Activated CD4-positive, CD25-positive, alpha-beta regulatory T cell (primary cell): ENCODE data around the gene POLR1C.
"Not testable (repeated sequence)": the region's sequence is repeated elsewhere in the genome, so short reads cannot be mapped to it uniquely, and the experiment has no call there.

Experiments
- DNase-seq, 4 experiments: peaks; one replicate each; lab custom pipeline; 2025; lab: John Stamatoyannopoulos, UW

POLR1C gene

DNA sequence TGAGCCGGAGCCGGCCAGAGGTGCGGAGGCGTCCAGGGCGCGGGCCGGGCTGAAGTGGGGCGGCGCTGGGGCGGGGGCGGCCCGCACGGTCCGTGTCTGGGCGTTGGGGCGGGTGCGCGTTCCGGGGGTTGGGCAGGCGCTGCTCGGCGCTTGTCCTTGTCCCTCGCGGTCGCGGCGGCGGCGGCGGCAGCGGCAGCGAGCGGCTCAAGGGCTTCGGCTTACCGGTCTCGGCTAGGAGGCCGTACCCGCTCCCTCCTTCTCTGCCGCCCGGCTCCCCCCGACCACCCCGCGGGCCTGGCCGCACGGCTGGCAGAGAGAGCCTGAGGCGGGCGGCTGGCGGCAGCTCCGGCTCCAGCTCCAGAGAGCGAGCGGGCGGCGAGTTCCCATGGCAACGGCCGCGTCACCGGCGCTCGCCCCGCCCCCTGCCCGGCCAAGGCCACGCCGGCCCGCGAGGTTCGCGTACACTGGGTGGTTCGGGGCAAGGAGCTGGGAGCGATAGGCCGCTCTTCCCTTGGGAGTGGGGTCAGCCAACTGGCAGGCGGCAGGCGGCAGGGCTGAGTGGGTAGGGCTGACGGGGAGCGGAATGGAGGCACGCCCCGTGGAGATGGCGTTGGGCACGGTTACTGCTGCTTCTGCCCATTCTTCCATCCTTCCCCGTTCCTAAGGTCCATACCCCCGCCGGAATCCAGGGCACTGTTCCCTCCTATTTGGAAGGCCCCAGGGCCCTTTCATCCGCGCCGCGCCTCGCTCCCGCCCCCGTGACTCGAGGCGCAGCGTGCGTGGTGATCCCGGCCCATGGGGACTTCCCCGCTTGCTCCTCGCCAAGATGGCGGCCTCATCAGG lies 6.7 kb upstream of the POLR1C start, which contains the start of gene LRRC73:
TSS of gene LRRC73 (minus strand) at position 363 of the 843 bp plus-strand sequence. CDS start 561 bp downstream, outside the sequence.
- DNase-seq: peak; percentile 56 to 61 (median 58)

DNA sequence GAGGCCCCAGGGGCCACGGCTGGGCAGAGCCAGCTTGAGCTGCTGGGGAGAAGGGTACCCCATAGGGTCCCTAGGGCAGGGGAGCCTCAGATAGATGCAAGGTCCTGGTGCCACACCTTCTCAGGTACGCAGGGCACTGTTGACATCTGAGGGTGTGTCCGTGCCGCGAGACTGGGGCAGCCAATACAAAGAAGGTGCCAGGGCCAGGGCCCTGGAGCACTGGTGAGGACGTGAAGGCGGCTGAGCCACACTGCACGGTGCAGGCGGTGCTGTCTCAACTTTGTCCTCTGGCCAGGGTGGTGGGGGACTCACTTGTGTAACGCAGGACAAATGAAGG lies 6.1 kb upstream of the POLR1C start:
- DNase-seq: no peak

DNA sequence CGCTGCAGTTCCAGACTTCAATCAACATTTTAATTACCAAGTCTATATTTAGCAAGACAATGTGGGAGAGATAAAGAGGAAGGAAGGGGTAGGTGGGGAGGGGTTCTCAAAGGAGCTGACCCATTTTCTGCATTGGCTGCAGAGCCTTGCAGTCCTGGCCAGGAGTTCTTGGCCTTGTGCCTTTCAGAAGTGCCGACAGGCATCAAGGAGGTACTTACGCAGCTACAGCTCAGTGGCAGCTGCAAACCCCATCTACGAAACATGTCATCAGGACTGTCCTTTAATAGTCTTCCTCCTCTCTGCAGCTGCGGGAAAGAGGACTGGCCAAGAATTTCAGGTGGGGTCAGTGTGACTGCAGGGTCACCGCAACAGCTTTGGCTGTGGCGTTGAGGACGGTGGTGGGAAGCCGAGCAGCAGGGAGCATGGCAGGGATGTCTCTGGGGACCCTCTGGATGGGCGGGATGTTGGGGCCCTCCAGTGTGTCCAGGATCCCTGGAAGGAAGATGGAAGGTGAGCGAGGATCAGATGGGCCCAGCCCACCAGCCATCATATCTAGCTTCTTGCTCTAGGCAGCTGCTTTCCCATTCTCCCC lies 5.0 kb upstream of the POLR1C start:
- DNase-seq: no peak

DNA sequence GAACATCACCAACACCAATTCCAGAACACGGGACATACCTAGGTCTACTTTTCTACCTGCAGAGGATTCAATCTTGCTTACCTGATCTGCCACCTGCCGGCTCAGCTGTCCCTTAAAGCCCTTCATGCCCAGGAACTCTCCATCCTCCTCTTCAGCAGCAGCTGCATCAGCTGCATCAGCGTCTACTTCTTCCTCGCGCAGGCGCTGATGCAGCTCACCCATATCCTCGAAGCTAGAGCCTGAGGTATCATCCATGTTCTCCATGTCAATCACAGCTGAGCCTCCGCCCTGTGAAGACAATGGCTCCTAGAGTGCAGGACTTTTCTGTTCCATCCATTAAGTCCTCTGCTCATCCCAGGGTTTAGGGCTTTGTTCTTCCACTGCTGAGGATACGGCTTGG lies 1.1 kb upstream of the POLR1C start:
- no peak for DNase-seq

DNA sequence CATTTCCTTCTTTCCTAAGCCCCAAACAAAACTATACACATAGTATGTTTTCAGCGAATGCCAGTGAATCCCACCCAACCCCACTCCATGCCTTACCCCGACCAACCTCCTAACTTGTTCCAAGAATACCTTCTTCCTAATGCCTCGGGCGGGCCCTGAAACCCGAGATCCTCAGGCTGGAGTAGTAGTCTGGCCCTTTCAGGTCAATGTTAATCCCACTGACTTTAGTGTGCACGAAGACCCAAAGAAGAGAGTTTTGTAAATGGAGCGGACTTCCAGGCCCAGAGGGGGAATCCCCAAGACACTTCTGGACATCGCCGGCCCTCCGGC lies 557 bp upstream of the POLR1C start:
- no peak for DNase-seq

DNA sequence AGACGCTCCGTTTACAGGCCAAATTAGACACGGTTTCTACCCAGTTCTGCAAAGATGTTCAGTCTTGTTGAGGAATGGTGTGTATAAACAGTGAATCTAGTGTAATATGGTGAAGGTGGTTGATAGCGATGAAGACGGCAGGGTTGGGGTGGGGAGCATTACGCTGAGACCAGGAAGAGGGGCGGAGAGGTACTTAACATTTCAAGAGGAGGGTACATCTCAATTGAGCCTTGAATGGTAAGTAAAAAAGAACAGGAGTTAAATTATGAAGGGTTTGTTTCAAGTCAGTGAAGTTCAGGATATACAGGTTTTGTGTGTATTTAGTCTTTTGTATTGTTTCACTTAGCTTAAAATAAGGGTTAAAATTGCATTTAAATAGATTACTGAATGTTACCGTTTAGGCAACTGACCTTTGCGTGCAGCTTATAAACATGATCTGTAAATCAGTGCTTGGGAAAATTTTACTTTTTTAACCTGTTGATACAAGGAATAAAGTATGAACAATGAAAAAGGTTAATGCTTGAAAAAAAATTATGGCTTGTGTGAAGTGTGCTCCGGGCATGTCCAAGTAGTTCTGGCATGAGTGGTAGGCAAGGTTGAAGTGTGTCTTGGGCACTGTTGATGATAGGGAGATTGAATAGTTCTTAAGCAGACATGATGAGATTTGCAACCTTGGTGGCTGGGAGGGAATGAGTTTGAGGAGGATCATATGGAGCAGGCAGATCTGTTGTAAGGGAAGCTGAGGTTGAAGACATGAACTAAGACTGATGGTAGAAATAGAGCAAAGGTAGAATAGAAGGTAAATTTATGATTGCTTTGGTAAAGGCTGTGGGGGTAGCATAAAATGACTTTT lies 842 bp downstream of the POLR1C start:
- no peak for DNase-seq

DNA sequence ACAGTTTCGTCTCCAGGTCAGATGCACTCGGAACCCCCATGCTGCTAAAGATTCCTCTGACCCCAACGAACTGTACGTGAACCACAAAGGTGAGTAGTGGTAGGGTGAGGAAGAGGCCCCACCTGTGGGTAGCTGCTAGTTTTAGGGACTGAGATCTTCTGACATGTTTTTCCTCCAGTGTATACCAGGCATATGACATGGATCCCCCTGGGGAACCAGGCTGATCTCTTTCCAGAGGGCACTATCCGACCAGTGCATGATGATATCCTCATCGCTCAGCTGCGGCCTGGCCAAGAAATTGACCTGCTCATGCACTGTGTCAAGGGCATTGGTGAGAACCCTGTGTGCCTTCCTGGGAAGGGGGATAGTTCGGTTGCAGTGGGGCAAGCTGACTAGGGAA lies 3.2 kb downstream of the POLR1C start:
- no peak for DNase-seq

DNA sequence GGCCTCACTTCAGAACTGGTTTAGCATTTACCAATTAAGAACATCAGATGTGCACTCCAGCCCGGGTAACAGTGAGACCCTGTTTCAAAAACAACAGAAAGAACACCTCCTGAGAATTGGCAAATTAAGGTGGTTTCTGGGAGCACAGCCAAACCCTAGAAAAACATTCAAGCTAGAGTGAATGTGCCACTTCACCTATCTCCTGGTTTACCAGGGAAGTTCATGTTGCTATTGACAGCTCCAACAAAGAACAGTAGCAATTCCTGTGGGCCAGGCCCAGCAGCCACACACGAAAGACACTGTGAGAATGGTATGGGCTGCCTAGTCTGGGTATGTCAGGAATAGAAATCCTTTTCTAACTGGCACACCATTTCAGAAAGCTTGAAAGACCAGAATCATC lies 4.9 kb downstream of the POLR1C start:
- DNase-seq: no peak

DNA sequence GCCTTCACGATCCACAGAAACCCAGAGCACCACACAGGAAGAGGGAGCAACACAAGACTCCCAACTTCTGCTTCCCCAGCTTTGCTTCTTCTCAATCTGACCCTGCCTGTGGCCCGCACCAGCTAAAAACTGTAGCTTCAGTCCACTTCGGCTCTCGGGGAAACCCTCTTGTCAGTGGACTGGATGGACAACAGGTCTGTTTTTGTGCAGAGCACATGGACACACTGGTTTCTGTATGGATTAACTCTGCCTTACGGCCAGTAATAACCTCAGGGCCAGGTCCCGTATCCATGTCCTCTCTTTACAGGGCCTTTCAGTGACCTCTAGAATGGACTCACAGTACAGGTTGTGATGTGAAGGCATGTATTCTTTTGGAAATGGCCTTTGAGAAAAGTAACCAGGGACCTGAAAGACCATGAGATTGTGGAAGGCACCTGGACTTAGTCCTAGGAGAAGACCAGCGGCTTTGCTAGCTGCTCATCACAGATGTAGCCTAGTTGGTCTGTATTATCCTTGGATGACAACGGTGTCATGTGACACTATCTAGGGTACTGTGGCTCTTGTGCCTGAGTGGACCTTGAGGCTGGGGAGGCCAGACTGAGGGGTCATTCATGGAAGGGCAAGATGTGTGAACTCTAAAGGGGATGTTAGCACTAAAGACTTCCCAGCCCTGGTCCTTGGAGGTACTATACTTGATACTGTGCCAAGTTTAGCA lies 5.8 kb downstream of the POLR1C start:
- no peak for DNase-seq

DNA sequence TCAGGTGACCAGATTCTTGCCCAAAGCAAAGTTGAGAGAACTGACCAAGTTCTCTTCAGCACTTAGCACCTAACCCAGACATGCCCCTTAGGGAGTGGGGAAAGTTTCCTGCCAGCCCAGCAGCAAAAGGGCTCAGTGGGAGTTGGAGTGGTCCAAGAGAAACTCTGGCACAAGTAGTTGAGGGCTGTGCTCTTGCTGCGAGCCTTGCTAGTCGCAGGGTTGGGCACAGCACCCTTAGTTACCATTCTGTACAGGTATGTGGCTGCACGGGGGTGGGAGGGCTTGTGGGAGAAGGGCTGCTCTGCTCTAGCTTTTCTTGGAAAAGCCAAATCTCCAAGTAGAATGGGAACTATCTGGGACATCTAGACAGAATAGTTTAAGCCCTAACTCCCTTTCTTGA lies 6.4 kb downstream of the POLR1C start:
- no peak for DNase-seq

DNA sequence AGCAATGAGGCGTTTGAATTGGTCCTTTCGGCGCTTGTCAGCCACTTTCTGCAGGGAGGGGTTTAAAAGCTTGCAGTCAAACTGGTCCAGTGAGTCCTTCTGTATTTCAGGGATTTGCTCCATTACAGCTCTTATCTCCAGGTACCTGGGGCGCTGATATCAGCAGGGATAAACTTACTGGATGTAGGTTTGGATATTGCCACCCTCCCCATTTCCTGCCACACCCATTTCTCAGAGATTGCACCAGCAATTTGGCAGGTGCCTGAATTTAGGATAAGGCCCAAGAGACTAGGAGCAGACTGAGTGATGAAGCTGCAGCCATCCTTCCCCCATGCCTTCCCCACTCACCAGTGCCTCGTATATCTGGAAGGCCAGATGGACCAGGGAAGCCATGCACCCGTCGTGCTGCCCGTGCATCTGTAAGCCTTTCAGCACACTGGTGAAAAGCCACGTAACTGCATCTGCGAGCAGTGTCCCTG lies 7.6 kb downstream of the POLR1C start:
- no peak for DNase-seq

DNA sequence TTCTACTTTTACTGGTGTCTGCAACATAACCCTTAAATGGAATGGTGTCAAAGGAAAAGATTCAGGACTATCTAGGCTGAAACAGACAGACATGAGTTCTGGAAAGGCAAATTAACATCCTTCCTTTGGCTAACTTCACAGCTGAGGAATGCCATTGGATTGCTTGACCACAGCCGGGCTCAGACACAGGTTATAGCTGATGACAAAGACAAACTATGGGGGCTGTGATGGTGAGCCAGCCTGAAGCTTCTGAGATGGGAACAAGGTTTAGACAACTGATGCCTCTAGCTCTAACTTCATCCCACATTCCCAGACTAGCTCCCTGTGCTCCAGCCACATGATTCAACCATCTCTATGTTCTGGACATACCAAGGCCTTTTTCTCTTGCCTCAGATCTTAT lies 15.3 kb downstream of the POLR1C start:
- DNase-seq: no peak

DNA sequence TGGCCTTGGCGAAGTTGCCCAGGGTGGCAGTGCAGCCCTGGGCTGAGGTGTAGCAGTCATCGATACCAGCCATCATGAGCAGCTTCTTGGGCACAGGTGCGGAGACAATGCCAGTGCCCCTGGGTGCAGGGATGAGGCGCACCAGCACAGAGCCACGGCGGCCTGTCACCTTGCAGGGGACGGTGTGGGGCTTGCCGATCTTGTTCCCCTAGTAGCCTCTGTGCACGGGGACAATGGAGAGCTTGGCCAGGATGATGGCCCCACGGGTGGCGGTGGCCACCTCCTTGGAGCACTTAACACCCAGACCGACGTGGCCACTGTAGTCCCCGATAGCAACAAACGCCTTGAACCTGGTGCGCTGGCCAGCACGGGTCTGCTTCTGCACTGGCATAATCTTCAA lies 22.1 kb downstream of the POLR1C start:
- not testable (repeated sequence) for DNase-seq

DNA sequence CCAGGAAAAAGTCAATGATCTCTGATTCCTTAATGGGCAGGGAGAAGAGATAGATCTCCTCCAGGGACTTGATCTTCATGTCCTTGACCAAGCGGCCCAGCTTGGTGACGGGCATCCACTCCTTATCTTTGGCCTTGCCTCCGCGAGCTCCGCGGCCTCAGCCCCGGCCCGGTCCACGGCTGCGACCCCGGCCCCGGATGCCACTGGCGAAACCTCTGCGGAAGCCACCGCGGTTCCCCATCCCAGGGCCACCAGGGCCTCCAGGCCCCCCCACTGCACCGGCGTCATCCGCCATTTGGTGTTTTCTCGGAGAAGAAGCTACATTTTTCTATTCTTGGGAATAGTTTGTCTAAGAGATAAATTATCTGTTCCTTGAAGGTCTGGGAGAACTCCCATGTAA lies 22.5 kb downstream of the POLR1C start:
- not testable (repeated sequence) for DNase-seq

DNA sequence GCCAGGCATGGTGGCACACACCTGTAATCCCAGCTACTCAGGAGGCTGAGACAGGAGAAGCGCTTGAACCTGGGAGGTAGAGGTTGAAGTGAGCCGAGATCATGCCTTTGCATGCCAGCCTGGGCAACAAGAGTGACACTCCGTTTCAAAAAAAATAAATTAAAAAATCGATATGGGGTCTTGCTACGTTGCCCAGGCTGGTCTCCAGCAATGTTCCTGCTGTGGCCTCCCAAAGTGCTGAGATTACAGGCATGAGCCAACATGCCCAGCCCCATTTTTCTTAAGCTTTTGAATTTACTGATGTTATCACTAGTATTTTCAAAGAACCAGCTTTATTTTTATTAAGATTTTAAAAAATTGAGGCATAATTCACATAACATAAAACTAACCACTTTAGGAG lies 23.6 kb downstream of the POLR1C start:
- DNase-seq: no peak

DNA sequence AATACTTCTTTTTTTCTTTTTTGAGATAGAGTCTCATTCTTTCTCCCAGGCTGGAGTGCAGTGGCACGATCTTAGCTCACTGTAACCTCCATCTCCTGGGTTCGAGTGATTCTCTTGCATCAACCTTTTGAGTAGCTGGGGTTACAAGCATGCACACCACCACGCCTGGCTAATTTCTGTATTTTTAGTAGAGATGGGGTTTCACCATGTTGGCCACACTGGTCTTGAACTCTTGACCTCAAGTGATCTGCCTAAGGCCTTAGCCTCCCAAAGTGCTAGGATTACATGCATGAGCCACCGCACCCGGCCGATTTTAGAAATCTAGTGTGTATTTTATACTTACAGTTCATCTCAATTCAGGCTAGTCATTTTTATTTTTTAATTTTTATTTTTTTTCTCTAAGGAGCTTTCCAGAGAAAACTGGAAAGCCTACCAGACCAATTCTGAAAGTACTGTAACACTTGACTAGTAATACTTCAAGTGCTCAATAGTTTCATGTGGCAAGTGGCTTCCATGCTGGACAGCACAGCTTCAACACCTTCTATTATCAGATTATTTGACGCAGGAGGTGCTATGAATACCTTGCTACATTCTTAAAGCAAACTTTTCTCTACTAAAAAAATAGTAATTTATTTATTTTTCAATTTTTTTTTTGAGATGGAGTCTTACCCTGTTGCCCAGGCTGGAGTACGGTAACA lies 25.0 kb downstream of the POLR1C start:
- DNase-seq: no peak

DNA sequence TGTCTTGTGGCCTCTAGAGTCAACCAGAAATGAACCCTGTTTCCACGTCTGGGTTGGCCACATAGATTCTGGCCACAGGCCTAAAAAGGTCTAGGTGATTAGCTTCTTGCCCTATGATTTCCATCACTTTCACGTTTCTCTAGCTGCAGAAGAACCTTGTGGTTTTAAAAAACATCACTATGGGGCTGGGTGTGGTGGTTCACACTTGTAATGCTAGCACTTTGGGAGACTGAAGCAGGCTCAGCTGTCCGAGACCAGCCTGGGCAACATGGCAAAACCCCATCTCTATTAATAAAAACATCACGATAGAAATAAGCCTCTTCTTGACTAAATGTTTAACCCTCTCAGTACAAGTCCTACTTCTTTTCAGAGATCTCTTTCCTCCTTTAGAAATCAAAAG lies 27.6 kb downstream of the POLR1C start:
- DNase-seq: no peak

DNA sequence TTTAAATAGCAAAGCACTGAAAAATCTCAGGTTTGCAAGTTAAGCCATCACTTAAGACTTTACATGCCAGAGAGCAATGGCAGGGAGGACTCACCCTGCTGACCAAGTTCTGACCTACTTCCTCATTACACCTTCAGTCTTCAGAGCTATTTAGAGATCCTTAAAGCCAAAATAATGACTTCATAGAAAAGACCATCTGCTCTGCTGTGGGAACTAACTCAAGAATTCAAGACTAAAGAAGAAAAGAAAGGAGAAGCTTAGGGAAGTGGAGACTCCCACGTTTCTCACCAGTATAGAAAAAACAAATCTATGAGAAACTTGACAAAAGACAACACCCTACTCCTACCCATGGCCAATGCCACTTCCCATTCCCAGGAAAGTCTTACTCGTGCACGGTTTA lies 30.3 kb downstream of the POLR1C start:
- DNase-seq: no peak

DNA sequence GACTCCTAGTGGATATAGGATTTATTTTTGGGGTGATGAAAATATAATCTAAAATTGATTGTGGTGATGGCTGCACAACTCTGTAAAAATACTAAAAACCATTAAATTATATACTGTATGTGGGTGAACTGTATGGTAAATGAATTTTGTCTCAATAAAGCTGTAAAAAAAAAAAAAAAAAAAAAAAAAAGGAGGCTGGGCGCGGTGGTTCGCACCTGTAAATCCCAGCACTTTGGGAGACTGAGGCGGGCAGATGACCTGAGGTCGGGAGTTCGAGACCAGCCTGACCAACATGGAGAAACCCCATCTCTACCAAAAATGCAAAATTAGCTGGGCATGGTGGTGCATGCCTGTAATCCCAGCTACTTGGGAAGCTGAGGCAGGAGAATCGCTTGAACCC lies 40.7 kb downstream of the POLR1C start:
- not testable (repeated sequence) for DNase-seq

DNA sequence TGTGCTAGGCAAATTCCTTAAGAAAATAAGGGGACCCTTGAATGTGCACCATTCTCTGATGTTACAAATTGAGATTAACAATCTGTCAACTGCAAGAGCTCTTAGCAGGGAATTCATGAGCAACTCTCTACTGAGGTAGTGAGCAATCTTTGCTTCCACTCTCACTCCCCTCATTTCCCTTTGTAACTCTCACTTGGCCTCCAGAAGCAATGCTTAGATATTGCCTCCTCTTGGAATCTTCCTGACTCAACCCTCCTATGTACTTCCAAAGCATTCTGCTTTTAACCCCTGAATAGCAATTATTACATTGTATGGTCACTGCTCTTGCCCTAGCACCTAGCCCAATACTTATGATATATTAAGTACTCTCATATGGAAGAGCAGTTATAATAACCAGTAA lies 42.4 kb downstream of the POLR1C start:
- no peak for DNase-seq

DNA sequence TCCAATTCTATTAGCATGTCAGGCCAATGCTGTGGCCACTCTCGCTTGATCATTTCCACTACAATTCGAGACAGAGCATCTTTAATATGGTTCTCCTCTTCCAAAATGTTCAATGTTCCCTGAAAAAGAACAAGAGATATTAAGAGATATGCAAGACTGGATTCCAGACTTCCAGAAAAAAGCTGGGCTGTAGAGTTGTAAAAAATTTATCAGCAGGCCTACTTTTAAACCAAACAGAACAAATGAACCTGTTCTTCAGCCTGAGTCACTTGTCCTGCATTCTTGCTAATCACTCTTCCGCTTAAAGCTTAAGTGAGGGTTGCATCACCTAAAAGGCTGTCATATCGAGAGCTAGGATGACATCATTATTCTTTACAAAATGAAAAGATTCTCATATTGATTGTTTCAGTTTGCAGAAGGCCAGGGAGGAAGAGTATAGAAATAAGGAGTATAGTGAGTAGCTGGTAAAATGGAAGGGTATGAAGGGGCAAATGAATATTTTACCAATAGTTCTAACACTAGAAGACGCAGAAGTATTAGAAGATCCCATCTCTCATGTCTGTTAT lies 54.1 kb downstream of the POLR1C start:
- no peak for DNase-seq
